ENCODE results near the gene ETHE1.

Gene ETHE1

GRCh38 chr19:43498233-43498842 lies 28.7 kb downstream of the ETHE1 start:
- TF ChIP-seq GATA3 (IDR thresholded peaks at IDR 0.05; ENCODE audit: low read depth, low read length), result no peak
- no peak for TF ChIP-seq GATA2 (IDR thresholded peaks at IDR 0.05; ENCODE audit: low read depth, low read length)

GRCh38 chr19:43496960-43497359 lies 30.0 kb downstream of the ETHE1 start:
- TF ChIP-seq GATA3 (IDR thresholded peaks at IDR 0.05; ENCODE audit: low read depth, low read length) (no peak), GATA2 (IDR thresholded peaks at IDR 0.05; ENCODE audit: low read depth, low read length) (no peak)

GRCh38 chr19:43495082-43495481 lies 31.9 kb downstream of the ETHE1 start:
- TF ChIP-seq GATA2 (IDR thresholded peaks at IDR 0.05; ENCODE audit: low read depth, low read length) (no peak), GATA3 (IDR thresholded peaks at IDR 0.05; ENCODE audit: low read depth, low read length) (no peak)

- no peak for TF ChIP-seq GATA2 (IDR thresholded peaks at IDR 0.05; ENCODE audit: low read depth, low read length)
Observed at GRCh38 chr19:43490759-43491158, 36.2 kb downstream of the ETHE1 start.

GRCh38 chr19:43489979-43490599 lies 36.9 kb downstream of the ETHE1 start:
- TF ChIP-seq GATA2 (IDR thresholded peaks at IDR 0.05; ENCODE audit: low read depth, low read length), result no peak
- TF ChIP-seq GATA3 (IDR thresholded peaks at IDR 0.05; ENCODE audit: low read depth, low read length), result no peak

- TF ChIP-seq GATA2 (IDR thresholded peaks at IDR 0.05; ENCODE audit: low read depth, low read length) (no peak), GATA3 (IDR thresholded peaks at IDR 0.05; ENCODE audit: low read depth, low read length) (no peak)
Observed at GRCh38 chr19:43489310-43489709, 37.7 kb downstream of the ETHE1 start.

GRCh38 chr19:43488179-43488578 lies 38.8 kb downstream of the ETHE1 start:
- no peak for TF ChIP-seq GATA2 (IDR thresholded peaks at IDR 0.05; ENCODE audit: low read depth, low read length)
- TF ChIP-seq GATA3 (IDR thresholded peaks at IDR 0.05; ENCODE audit: low read depth, low read length), result no peak

GRCh38 chr19:43486412-43486811 lies 40.6 kb downstream of the ETHE1 start:
- no peak for TF ChIP-seq GATA3 (IDR thresholded peaks at IDR 0.05; ENCODE audit: low read depth, low read length)
- TF ChIP-seq GATA2 (IDR thresholded peaks at IDR 0.05; ENCODE audit: low read depth, low read length), result no peak

GRCh38 chr19:43485951-43486350 lies 41.0 kb downstream of the ETHE1 start:
- TF ChIP-seq GATA2 (IDR thresholded peaks at IDR 0.05; ENCODE audit: low read depth, low read length), result no peak
- no peak for TF ChIP-seq GATA3 (IDR thresholded peaks at IDR 0.05; ENCODE audit: low read depth, low read length)

GRCh38 chr19:43483281-43483680 lies 43.7 kb downstream of the ETHE1 start:
- no peak for TF ChIP-seq GATA3 (IDR thresholded peaks at IDR 0.05; ENCODE audit: low read depth, low read length)
- TF ChIP-seq GATA2 (IDR thresholded peaks at IDR 0.05; ENCODE audit: low read depth, low read length), result no peak

- TF ChIP-seq GATA3 (IDR thresholded peaks at IDR 0.05; ENCODE audit: low read depth, low read length) (no peak), GATA2 (IDR thresholded peaks at IDR 0.05; ENCODE audit: low read depth, low read length) (no peak)
Observed at GRCh38 chr19:43482193-43482592, 44.8 kb downstream of the ETHE1 start.

- TF ChIP-seq GATA2 (IDR thresholded peaks at IDR 0.05; ENCODE audit: low read depth, low read length), result no peak
- no peak for TF ChIP-seq GATA3 (IDR thresholded peaks at IDR 0.05; ENCODE audit: low read depth, low read length)
Observed at GRCh38 chr19:43481701-43482100, 45.3 kb downstream of the ETHE1 start.

GRCh38 chr19:43480574-43480973 lies 46.4 kb downstream of the ETHE1 start:
- TF ChIP-seq GATA3 (IDR thresholded peaks at IDR 0.05; ENCODE audit: low read depth, low read length) (no peak), GATA2 (IDR thresholded peaks at IDR 0.05; ENCODE audit: low read depth, low read length) (no peak)

- TF ChIP-seq GATA2 (IDR thresholded peaks at IDR 0.05; ENCODE audit: low read depth, low read length) (no peak), GATA3 (IDR thresholded peaks at IDR 0.05; ENCODE audit: low read depth, low read length) (no peak)
Observed at GRCh38 chr19:43479961-43480561, 46.9 kb downstream of the ETHE1 start.

GRCh38 chr19:43479226-43479625 lies 47.8 kb downstream of the ETHE1 start:
- TF ChIP-seq GATA2 (IDR thresholded peaks at IDR 0.05; ENCODE audit: low read depth, low read length) (no peak), GATA3 (IDR thresholded peaks at IDR 0.05; ENCODE audit: low read depth, low read length) (no peak)

Data from SH-SY5Y (cell line).